Esophagus muscularis mucosa (tissue), 3 donors: ENCODE results near the gene SOX5.

Experiments
- POLR2AphosphoS5 ChIP-seq, 2 donors: sonication (generic); formaldehyde crosslinking; IDR thresholded peaks; one replicate each; pipeline ENCODE4 v1.6.1; 2017; ENCODE audit warnings: antibody characterized with exemption in 2 of 2
- TF ChIP-seq, protein P1 (sequence below), 3 experiments: fragments of 200-600 bp in 2 of 3; fragments of 450-650 bp in 1 of 3; sonication (generic) in 2 of 3; IDR thresholded peaks; one replicate each; pipeline ENCODE4 v1.5.1; 2017 to 2019; ENCODE audit warnings: antibody characterized with exemption in 3 of 3, mild to moderate bottlenecking in 2 of 3, moderate library complexity in 1 of 3

DNA sequence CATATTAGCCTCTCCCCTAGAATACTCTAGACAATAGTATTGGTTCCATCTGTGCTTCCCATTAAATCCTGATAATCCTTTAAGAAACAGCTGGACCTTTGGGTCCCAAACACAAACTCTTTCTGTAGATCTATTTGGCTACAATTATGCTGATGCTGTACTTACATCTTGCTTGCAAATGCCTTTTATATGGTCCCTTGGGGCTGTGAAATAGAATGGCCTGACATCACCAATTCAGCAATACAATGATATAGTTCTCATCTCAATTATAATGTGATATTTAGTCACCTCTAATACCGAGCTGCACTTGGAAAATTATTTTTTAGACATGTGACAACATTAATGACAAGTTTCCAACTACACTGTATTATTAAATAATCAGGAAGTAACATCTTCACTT, 261.5 kb downstream of the SOX5 start:
- TF ChIP-seq, protein P1, sequence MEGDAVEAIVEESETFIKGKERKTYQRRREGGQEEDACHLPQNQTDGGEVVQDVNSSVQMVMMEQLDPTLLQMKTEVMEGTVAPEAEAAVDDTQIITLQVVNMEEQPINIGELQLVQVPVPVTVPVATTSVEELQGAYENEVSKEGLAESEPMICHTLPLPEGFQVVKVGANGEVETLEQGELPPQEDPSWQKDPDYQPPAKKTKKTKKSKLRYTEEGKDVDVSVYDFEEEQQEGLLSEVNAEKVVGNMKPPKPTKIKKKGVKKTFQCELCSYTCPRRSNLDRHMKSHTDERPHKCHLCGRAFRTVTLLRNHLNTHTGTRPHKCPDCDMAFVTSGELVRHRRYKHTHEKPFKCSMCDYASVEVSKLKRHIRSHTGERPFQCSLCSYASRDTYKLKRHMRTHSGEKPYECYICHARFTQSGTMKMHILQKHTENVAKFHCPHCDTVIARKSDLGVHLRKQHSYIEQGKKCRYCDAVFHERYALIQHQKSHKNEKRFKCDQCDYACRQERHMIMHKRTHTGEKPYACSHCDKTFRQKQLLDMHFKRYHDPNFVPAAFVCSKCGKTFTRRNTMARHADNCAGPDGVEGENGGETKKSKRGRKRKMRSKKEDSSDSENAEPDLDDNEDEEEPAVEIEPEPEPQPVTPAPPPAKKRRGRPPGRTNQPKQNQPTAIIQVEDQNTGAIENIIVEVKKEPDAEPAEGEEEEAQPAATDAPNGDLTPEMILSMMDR (IDR thresholded peaks at IDR 0.05): no peak
- no peak for TF ChIP-seq POLR2AphosphoS5 (IDR thresholded peaks at IDR 0.05)
